HG03354 (cell line): ENCODE results near the gene HLA-DRB1.
"Not testable (repeated sequence)": the region's sequence is repeated elsewhere in the genome, so short reads cannot be mapped to it uniquely, and the experiment has no call there.

Experiments
- ATAC-seq: cut with Tn5 transposase; IDR thresholded peaks from one replicate; pipeline ENCODE4 v1.9.1; 2021; ENCODE audit warnings: mild to moderate bottlenecking; ENCODE audit not compliant: unreplicated experiment, poor library complexity, severe bottlenecking

The HLA-DRB1 gene

GRCh38 chr6:32609731-32610640 is 20.3 kb upstream of the HLA-DRB1 start:
- peak; percentile 88 for ATAC-seq

- no peak for ATAC-seq
Observed at GRCh38 chr6:32609391-32609730, 19.7 kb upstream of the HLA-DRB1 start.

- no peak for ATAC-seq
Observed at GRCh38 chr6:32608362-32608761, 18.7 kb upstream of the HLA-DRB1 start.

GRCh38 chr6:32607988-32608298 is 18.3 kb upstream of the HLA-DRB1 start:
- ATAC-seq = no peak

- ATAC-seq = no peak
Observed at GRCh38 chr6:32607263-32607987, 17.8 kb upstream of the HLA-DRB1 start.

- ATAC-seq = peak; percentile 47
Observed at GRCh38 chr6:32604434-32604877, 14.8 kb upstream of the HLA-DRB1 start.

- no peak for ATAC-seq
Observed at GRCh38 chr6:32603888-32604287, 14.2 kb upstream of the HLA-DRB1 start.

- no peak for ATAC-seq
Observed at GRCh38 chr6:32603222-32603621, 13.6 kb upstream of the HLA-DRB1 start.

- no peak for ATAC-seq
Observed at GRCh38 chr6:32602383-32602782, 12.7 kb upstream of the HLA-DRB1 start.

GRCh38 chr6:32597024-32597423 is 7.4 kb upstream of the HLA-DRB1 start:
- no peak for ATAC-seq

GRCh38 chr6:32590713-32591112 is 1.1 kb upstream of the HLA-DRB1 start:
- not testable (repeated sequence) for ATAC-seq

GRCh38 chr6:32588156-32588555 is 1.5 kb downstream of the HLA-DRB1 start:
- ATAC-seq = no peak

GRCh38 chr6:32583527-32583898 is 6.1 kb downstream of the HLA-DRB1 start:
- no peak for ATAC-seq

GRCh38 chr6:32581315-32582095 is 8.1 kb downstream of the HLA-DRB1 start:
- no peak for ATAC-seq

GRCh38 chr6:32580593-32580992 is 9.1 kb downstream of the HLA-DRB1 start:
- no peak for ATAC-seq

GRCh38 chr6:32578962-32579361 is 10.7 kb downstream of the HLA-DRB1 start:
- ATAC-seq = no peak

- not testable (repeated sequence) for ATAC-seq
Observed at GRCh38 chr6:32577493-32577892, 12.2 kb downstream of the HLA-DRB1 start.

GRCh38 chr6:32576250-32576649 is 13.4 kb downstream of the HLA-DRB1 start:
- ATAC-seq = no peak

GRCh38 chr6:32570363-32570905 is 19.2 kb downstream of the HLA-DRB1 start:
- ATAC-seq = no peak

GRCh38 chr6:32568561-32568960 is 21.1 kb downstream of the HLA-DRB1 start:
- no peak for ATAC-seq
